Nephron (organoid): ENCODE data around the gene SLC11A1.

Experiments used
- H3K27ac Mint-ChIP-seq, 3 experiments: 2 replicates each; pipeline ENCODE4 v1.8.0; 2020; ENCODE audit warnings: mixed read lengths in 3 of 3, mild to moderate bottlenecking in 2 of 3, moderate library complexity in 1 of 3
- H3K27me3 Mint-ChIP-seq: 2 replicates; pipeline ENCODE4 v1.8.0; 2021; ENCODE audit warnings: low read depth, mild to moderate bottlenecking, moderate library complexity, mixed read lengths
- H3K36me3 Mint-ChIP-seq: 2 replicates; pipeline ENCODE4 v1.8.0; 2020; ENCODE audit warnings: low read depth, mixed read lengths
- H3K4me1 Mint-ChIP-seq: 2 replicates; pipeline ENCODE4 v1.8.0; 2020; ENCODE audit warnings: mixed read lengths
- H3K4me3 Mint-ChIP-seq, 3 experiments: 2 replicates each; pipeline ENCODE4 v1.8.0; 2020; ENCODE audit warnings: mild to moderate bottlenecking in 3 of 3, mixed read lengths in 3 of 3, moderate library complexity in 2 of 3
- H3K9me3 Mint-ChIP-seq: 2 replicates; pipeline ENCODE4 v1.8.0; 2020; ENCODE audit warnings: mixed read lengths
- CTCF ChIP-seq, 3 experiments: fragments of 200-600 bp; sonication (generic); IDR thresholded peaks; one replicate each; pipeline ENCODE4 v1.5.0; 2021; ENCODE audit warnings: antibody characterized with exemption in 3 of 3; ENCODE audit not compliant: unreplicated experiment in 3 of 3

Gene SLC11A1

GRCh38 chr2:218371983-218372350, 10.1 kb upstream of the SLC11A1 start:
- H3K27me3 Mint-ChIP-seq = peaks cover 12% of the 10 kb centered on the region
- H3K9me3 Mint-ChIP-seq = no peaks in the 10 kb centered on the region
- H3K27ac Mint-ChIP-seq = peak overlapping the region in 1 of 3 experiments; percentile 52
- H3K4me3 Mint-ChIP-seq = no peak overlapping the region
- H3K36me3 Mint-ChIP-seq = no peaks in the 10 kb centered on the region
- H3K4me1 Mint-ChIP-seq = peaks cover 15% of the 10 kb centered on the region
- no peak for TF ChIP-seq CTCF (IDR thresholded peaks at IDR 0.05; ENCODE audit: unreplicated experiment in 3 of 3)

- H3K4me3 Mint-ChIP-seq = no peak overlapping the region
- no peaks in the 10 kb centered on the region for H3K9me3 Mint-ChIP-seq
- peak overlapping the region; percentile 89 to 94 (median 91) for H3K27ac Mint-ChIP-seq
- peaks cover 8% of the 10 kb centered on the region for H3K27me3 Mint-ChIP-seq
- H3K4me1 Mint-ChIP-seq = peaks cover 7% of the 10 kb centered on the region
- TF ChIP-seq CTCF (IDR thresholded peaks at IDR 0.05; ENCODE audit: unreplicated experiment in 3 of 3) = no peak
- H3K36me3 Mint-ChIP-seq = no peaks in the 10 kb centered on the region
These were observed 7.3 kb upstream of the SLC11A1 start for GRCh38 chr2:218374795-218375194.

GRCh38 chr2:218375212-218375611, 6.9 kb upstream of the SLC11A1 start:
- Mint-ChIP-seq H3K4me3 (no peak overlapping the region), H3K27me3 (peaks cover 12% of the 10 kb centered on the region), H3K4me1 (peaks cover 7% of the 10 kb centered on the region), H3K36me3 (no peaks in the 10 kb centered on the region), H3K9me3 (no peaks in the 10 kb centered on the region), H3K27ac (peak overlapping the region; percentile 89 to 94 (median 91))
- no peak for TF ChIP-seq CTCF (IDR thresholded peaks at IDR 0.05; ENCODE audit: unreplicated experiment in 3 of 3)

GRCh38 chr2:218378053-218378452, 4.0 kb upstream of the SLC11A1 start:
- Mint-ChIP-seq H3K4me3 (no peak overlapping the region), H3K27ac (peak overlapping the region in 1 of 3 experiments; percentile 66), H3K9me3 (no peaks in the 10 kb centered on the region), H3K36me3 (no peaks in the 10 kb centered on the region), H3K27me3 (peaks cover 15% of the 10 kb centered on the region), H3K4me1 (peaks cover 7% of the 10 kb centered on the region)
- TF ChIP-seq CTCF (IDR thresholded peaks at IDR 0.05; ENCODE audit: unreplicated experiment in 3 of 3) = no peak

GRCh38 chr2:218382785-218383184, 712 bp downstream of the SLC11A1 start:
- no peak overlapping the region for H3K4me3 Mint-ChIP-seq
- H3K9me3 Mint-ChIP-seq = no peaks in the 10 kb centered on the region
- peaks cover 5% of the 10 kb centered on the region for H3K4me1 Mint-ChIP-seq
- no peak overlapping the region for H3K27ac Mint-ChIP-seq
- no peaks in the 10 kb centered on the region for H3K36me3 Mint-ChIP-seq
- H3K27me3 Mint-ChIP-seq = peaks cover 11% of the 10 kb centered on the region
- no peak for TF ChIP-seq CTCF (IDR thresholded peaks at IDR 0.05; ENCODE audit: unreplicated experiment in 3 of 3)

GRCh38 chr2:218383892-218384519, 1.9 kb downstream of the SLC11A1 start:
- H3K27ac Mint-ChIP-seq = no peak overlapping the region
- H3K27me3 Mint-ChIP-seq = peaks cover 11% of the 10 kb centered on the region
- TF ChIP-seq CTCF (IDR thresholded peaks at IDR 0.05; ENCODE audit: unreplicated experiment in 3 of 3) = no peak
- H3K9me3 Mint-ChIP-seq = no peaks in the 10 kb centered on the region
- no peaks in the 10 kb centered on the region for H3K36me3 Mint-ChIP-seq
- peaks cover 5% of the 10 kb centered on the region for H3K4me1 Mint-ChIP-seq
- no peak overlapping the region for H3K4me3 Mint-ChIP-seq
